HG02852 (cell line): Measurements from ENCODE around the gene TXNDC11.

Source experiments
- ATAC-seq: cut with Tn5 transposase; IDR thresholded peaks from one replicate; pipeline ENCODE4 v1.9.1; 2021; ENCODE audit warnings: mild to moderate bottlenecking, moderate library complexity; ENCODE audit not compliant: unreplicated experiment

The TXNDC11 gene

GRCh38 chr16:11676799-11677198 lies 65.9 kb downstream of the TXNDC11 start:
- no peak for ATAC-seq

DNA sequence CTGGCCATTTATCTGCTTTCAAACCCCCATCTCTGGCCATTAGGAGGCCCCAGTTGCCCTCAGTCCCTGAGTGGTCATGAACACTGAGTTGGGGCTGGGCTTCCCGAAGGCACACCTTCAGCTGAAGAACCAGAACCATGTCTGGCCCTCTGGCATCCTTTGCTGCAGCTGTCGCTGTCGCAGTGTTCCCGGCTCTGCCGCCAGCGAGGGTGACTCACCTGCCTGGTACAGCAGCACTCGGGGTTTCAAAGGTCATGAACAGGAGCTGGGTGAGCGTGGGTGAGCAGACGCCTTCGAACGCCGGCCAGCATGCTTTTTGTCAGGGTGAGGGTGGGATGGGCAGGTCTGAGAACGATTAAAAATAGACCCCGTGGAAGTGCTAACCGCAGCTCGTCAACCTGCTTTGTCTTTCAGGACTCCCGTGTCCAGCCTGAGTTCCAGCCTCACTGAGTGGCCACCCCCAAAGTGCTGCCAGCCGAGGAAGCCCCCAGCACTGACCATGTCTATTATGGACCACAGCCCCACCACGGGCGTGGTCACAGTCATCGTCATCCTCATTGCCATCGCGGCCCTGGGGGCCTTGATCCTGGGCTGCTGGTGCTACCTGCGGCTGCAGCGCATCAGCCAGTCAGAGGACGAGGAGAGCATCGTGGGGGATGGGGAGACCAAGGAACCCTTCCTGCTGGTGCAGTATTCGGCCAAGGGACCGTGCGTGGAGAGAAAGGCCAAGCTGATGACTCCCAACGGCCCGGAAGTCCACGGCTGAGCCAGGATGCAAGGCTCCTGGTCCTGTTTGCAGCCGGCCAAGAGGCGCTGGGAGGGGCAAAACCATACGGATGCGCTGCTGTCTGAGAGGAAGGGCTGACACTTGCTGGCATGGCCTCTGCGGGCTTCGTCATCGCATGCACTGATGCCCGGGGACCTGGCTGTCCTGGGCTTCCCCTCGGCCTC lies 66.8 kb downstream of the TXNDC11 start:
- ATAC-seq = no peak

GRCh38 chr16:11674818-11675560 lies 67.7 kb downstream of the TXNDC11 start:
- ATAC-seq = no peak

GRCh38 chr16:11674001-11674817 lies 68.4 kb downstream of the TXNDC11 start:
- no peak for ATAC-seq

DNA sequence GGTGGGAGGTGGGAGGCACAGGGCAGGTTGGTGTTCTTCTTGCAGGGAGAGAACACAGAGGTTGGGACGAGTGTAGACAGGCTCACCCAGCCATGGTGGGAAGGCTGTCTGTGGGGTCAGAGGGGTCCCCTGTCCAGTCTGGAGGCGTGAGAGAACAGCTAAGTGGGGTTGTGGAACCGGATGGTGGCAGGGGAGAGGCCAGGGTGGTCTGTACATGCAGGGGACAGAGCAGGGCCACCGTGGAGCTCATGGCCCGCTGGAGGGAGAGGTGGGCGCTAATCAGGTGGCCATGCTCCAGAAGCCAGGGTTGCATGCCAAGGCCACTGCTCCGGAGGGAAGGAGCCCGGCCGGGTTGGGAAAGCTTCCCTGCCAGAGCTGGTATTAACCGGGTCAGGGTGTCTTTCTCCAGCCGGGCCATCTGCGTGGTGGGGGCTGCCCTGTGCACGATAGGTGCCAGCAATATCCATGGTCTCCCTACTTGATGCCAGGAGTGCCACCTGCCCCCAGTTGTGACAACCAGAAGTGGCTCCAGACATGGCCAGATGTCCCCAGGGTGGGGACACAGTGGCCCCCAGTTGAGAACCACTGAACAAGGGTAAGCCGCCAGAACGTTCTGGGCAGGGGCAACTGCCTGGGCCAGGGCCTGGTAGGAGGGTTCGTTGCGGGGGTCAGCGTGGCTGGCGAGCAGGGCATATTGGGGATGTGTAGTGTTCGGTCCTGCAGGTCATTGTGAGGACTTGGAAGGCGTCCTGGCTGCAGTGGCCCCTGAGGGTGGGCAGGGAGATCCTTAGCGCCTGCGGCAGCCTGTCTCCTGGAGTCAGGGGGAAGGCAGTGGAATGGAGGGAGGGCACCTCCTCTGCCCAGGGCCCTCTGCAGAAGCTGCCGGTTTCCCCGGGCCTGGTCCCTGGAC lies 69.3 kb downstream of the TXNDC11 start:
- ATAC-seq = no peak

DNA sequence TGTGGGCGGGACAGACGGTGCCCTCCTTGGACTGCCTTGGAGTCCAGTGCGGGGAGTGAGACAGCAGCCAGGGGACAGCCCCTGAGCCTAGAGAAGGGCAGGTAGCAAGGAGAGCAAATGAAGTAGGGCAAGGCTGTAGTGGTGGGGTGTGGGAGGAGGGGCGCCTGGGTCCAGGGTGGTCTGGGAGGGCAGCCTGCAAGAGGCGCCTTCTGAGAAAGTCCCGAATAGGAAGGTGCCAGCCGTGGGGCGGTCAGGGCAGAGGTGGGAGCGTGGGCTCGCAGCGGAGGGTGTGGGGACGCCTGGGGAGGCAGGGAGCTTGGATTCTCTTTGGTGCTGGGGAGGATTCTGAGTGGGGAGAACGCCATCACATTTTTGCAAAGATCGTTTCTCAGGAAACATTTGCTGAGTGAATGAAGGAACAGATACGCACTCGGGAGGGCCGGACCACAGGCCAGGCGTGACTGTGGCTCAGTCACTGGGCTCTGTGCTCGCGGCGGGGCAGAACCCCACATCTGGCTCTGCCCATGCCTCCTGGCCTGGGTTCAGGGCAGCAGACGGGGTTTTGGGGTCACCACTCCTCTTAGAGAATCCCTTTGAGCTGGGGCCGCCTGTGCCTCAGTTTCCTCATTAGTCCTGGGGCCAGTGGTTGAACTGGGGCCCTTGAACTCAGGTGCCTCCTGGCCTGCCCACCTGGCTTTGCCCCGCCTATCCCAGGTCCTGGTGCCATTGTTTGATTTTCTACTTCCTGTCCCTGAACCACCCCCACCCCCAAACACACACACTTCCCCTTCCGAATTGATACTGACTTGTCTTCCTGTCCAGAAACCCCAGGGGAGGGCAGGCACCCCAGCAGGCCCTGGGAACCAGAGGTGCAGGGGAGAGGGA lies 70.2 kb downstream of the TXNDC11 start:
- no peak for ATAC-seq

GRCh38 chr16:11671676-11672075 lies 71.0 kb downstream of the TXNDC11 start:
- no peak for ATAC-seq

GRCh38 chr16:11671271-11671670 lies 71.4 kb downstream of the TXNDC11 start:
- ATAC-seq = no peak

GRCh38 chr16:11670171-11671131 lies 72.2 kb downstream of the TXNDC11 start:
- ATAC-seq = peak; percentile 32

GRCh38 chr16:11669380-11670146 lies 73.1 kb downstream of the TXNDC11 start:
- ATAC-seq = no peak

- ATAC-seq = no peak
These were observed 73.9 kb downstream of the TXNDC11 start for GRCh38 chr16:11668623-11669379.

DNA sequence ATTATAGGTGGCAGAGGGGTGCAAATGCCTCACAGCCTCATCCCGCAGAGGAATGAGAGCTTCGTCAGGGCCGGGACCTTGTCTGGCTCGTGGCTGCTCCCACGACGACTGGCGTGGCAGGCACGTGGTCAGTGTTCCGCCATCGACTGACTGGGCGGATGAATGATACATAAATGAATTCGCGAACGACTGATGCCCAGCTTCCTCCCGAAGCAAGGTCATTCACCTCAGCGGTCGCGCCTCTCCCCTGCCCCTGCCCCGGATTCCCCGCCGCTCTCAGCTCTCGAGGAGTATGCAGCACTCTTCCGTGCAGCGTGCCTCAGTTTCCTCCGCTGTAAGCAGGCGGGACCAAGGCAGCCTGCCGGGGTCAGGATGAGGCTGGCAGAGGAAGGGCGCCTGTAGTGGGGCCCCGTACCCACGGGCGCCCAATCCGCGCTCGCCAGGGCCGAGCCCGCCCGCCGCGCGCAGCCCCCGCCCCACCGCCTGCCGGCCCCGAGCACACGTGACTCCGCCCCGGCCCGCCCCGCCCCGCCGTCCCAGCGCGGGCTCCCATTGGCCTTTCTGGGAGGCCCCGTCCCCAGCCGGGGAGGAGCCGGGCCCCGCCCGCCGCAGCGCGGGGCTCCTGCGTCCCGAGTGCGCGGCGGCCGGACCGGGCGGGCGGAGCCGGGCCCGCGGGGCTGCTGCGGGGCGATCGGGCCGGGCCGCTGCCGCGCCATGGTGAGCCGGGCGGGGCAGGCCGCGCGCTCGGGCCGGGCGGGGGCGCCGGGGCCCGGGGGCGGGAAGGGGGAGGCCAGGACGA lies 74.6 kb downstream of the TXNDC11 start, which contains the start of gene SNN:
Gene SNN, plus strand, starts transcription at position 632 of the 799 bp plus-strand sequence. CDS start 7,605 bp downstream, outside the sequence.
- ATAC-seq = peak; percentile 69

DNA sequence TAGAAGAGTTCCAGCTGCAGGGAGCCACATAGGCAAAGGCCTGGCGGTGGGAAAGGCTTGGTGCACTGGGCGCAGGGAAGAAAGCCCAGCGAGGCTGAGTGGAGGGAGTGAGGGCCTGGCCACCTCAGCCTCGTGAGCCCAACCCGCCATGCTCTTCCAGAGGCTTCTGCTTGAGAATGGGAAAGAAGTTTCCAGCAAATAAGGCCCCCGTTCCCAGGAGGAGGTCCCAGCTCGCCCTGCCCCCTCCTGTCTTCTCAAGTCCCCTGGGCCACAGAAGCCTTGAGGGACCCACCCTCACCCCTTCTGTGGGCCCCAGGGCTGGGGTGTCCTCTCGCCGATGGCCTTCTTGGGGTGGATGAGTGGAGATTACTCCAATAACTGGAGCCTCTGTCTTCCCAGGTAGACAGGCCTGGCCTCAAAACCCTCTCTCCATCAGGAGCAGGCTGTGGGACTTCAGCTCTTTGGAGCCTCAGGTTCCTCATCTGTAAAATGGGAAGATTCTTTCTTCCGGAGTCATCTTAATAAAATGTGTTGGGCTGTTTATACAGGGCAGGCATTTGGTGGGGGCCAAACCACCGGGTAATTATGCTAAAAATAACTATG lies 75.3 kb downstream of the TXNDC11 start:
- ATAC-seq = no peak

- ATAC-seq = no peak
These were observed 76.3 kb downstream of the TXNDC11 start for GRCh38 chr16:11666103-11667055.
